GM06990 (cell line): ENCODE measurements around the gene LPO.

Source experiments
- DNase-seq: peaks from one replicate; pipeline ENCODE4 v3.0.0-alpha.2; 2011; ENCODE audit not compliant: insufficient read length; ENCODE audit errors: extremely low read depth
- H3K27me3 ChIP-seq: replicated peaks from 2 replicates; pipeline ENCODE4 v1.6.0; 2011; ENCODE audit warnings: low read length; ENCODE audit not compliant: control insufficient read depth, insufficient read depth
- H3K36me3 ChIP-seq: 2 replicates; pipeline ENCODE4 v1.5.1; 2011; ENCODE audit warnings: low read length; ENCODE audit not compliant: control insufficient read depth, insufficient read depth
- H3K4me3 ChIP-seq: replicated peaks from 2 replicates; pipeline ENCODE4 v1.5.1; 2011; ENCODE audit warnings: low read depth, mild to moderate bottlenecking, control low read depth, low read length
- TF ChIP-seq, protein P1 (sequence below): IDR thresholded peaks from 2 replicates; pipeline ENCODE4 v1.5.1; 2011; ENCODE audit warnings: low read length, control low read depth, mild to moderate bottlenecking, inconsistent platforms; ENCODE audit not compliant: insufficient read depth, poor library complexity, severe bottlenecking

LPO gene

DNA sequence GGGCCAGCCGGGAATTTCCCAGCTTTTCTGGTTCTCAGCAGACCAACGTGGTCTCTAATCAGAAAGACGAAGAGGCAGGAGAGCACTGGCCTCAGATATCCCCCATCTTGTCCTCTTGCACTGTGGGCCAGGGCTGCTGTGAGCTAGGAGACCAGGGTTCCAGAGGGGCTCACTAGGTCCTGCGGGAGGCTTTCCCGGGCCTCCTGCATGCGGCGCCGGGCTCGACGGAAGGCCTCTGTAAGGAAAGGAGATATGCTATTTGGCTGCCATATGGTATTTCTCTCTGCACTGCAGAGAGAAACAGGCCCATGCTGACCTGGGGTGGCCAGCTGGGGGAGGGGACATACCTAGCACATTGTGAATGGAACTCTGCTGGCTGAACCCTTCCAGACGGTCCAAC, 32.4 kb upstream of the LPO start:
- Histone ChIP-seq H3K36me3 (peaks cover 6% of the 10 kb centered on the region), H3K27me3 (no peaks in the 10 kb centered on the region), H3K4me3 (no peak overlapping the region)
- DNase-seq, result no peak
- TF ChIP-seq, protein P1, sequence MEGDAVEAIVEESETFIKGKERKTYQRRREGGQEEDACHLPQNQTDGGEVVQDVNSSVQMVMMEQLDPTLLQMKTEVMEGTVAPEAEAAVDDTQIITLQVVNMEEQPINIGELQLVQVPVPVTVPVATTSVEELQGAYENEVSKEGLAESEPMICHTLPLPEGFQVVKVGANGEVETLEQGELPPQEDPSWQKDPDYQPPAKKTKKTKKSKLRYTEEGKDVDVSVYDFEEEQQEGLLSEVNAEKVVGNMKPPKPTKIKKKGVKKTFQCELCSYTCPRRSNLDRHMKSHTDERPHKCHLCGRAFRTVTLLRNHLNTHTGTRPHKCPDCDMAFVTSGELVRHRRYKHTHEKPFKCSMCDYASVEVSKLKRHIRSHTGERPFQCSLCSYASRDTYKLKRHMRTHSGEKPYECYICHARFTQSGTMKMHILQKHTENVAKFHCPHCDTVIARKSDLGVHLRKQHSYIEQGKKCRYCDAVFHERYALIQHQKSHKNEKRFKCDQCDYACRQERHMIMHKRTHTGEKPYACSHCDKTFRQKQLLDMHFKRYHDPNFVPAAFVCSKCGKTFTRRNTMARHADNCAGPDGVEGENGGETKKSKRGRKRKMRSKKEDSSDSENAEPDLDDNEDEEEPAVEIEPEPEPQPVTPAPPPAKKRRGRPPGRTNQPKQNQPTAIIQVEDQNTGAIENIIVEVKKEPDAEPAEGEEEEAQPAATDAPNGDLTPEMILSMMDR, result no peak

DNA sequence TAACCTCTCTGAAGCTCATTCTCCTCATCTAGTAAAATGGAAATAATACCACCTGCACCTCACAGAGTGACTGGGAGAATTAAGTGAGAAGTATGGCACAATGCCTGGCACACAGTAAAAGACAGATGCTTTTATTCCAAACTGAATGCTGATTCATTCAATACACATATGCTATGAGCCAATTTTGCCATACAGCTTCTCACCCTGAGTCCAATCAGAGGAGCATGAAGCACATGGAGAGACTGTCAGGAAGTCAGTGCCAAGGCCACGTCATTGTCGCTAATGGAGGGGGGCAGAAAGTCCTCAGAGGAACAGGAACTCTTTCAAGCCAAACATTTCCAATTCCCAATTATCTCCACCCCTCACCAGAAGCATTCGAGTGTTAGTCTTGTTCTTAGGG, 30.9 kb upstream of the LPO start:
- Histone ChIP-seq H3K4me3 (no peak overlapping the region), H3K27me3 (no peaks in the 10 kb centered on the region), H3K36me3 (peaks cover 7% of the 10 kb centered on the region)
- TF ChIP-seq, protein P1, result no peak
- DNase-seq, result no peak

DNA sequence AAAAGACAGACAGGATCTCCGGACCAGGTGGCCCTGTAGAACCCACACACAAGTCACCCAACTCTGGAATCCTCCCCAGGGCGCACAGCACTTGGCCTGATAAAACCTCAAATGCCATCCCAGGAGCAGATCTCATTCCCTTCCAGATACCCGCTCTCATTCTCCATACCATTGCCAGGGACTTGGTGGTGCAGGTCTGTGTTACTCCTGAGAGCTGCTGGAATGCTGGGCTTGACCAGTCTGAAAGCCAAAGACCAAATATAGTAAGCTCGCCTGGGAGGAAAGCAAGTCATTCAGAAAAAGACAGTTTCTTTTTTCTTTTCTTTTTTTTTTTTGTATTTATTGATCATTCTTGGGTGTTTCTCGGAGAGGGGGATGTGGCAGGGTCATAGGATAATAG, 30.0 kb upstream of the LPO start:
- DNase-seq, result no peak
- Histone ChIP-seq H3K36me3 (peaks cover 8% of the 10 kb centered on the region), H3K27me3 (no peaks in the 10 kb centered on the region), H3K4me3 (no peak overlapping the region)
- TF ChIP-seq, protein P1, result no peak

DNA sequence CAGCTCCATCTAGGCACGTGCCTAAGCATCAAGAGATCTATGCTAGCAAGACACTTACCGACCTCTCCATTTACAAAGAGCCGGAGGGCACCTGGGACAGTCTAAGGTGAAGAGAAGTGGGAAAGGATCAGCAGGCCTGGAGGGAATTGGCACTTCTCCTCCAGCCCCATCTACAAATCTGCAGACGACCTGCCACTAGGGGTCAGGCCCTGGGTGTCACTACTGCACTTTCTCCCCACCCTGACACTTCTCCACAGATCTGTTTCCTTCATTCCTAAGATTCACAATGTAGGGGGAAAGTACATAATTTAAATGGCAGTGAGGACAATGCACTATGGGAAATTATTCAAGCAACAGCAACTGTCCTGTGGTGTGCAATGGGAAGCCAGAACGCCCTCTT, 27.5 kb upstream of the LPO start:
- no peak for DNase-seq
- H3K27me3 ChIP-seq, result no peaks in the 10 kb centered on the region
- TF ChIP-seq, protein P1, result peak; percentile 44
- no peak overlapping the region for H3K4me3 ChIP-seq
- peaks cover 6% of the 10 kb centered on the region for H3K36me3 ChIP-seq

DNA sequence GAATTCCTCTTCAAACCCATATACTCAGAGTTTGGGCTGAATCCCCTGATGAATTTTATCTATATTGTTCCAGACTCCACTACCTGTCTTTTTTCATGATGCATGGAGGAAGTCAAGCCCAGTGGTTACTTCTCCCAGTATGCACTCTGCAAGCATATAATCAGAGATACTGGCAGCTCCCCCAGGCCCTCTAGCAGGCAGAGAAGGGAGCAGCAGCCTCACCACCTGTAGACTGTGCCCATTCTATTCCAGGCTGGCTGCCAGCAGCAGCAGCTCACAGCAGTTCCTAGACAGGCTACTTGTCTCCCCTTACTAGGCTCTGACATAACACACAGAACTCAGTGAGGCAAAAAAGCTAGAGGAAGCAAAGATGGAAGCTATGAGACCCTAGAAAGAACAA, 22.7 kb upstream of the LPO start:
- no peak for DNase-seq
- TF ChIP-seq, protein P1, result peak; percentile 3
- H3K4me3 ChIP-seq, result no peak overlapping the region
- no peaks in the 10 kb centered on the region for H3K27me3 ChIP-seq
- H3K36me3 ChIP-seq, result peaks cover 2% of the 10 kb centered on the region

DNA sequence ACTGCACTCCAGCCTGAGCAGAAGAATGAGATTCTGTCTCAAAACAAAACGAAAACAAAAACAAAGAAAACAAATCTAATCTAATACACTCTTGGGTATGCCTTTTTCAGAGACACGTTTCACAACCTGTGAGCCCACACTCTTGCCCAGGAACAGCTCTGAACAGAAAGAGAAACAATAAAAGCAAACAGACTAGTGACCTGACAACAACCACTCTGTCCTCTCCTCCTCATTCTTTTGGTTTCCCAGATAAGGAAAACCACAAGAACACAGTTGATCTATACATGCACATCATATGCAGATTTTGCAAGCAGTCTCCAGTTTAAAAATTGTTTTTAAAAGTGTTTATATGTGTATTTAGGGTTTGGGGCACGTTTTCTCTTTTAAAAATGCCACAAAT, 20.6 kb upstream of the LPO start:
- Histone ChIP-seq H3K27me3 (no peaks in the 10 kb centered on the region), H3K4me3 (no peak overlapping the region), H3K36me3 (no peaks in the 10 kb centered on the region; the same call in none of the 2 replicates)
- TF ChIP-seq, protein P1, result no peak
- DNase-seq, result no peak
